CD14-positive monocyte (primary cell): ENCODE data around the gene DOCK10. TPM values are rescaled to one million over a fixed set of nuclear protein-coding genes. Genes with fewer than 3 reads are reported as not detected.

Source experiments
- DNase-seq, 3 donors: peaks; one replicate each; pipeline ENCODE4 v3.0.0-alpha.2; 2011 to 2022
- H2AFZ ChIP-seq: 2 replicates; pipeline ENCODE4 v1.6.0; 2012; ENCODE audit warnings: mild to moderate bottlenecking, low read depth, low read length, inconsistent platforms; ENCODE audit not compliant: insufficient read depth, poor library complexity, severe bottlenecking
- H3K27ac ChIP-seq, 2 donors: 1 replicate in 1 of 2; 2 replicates in 1 of 2; pipeline ENCODE4 v1.5.1; 2012 to 2013; ENCODE audit warnings: low read length in 2 of 2, control low read depth in 1 of 2, inconsistent platforms in 1 of 2, low read depth in 1 of 2, mild to moderate bottlenecking in 1 of 2
- H3K27me3 ChIP-seq, 2 donors: one replicate each; pipeline versions ENCODE4 v1.6.0 to v1.6.1; 2011 to 2013; ENCODE audit warnings: low read length in 2 of 2; ENCODE audit not compliant: control insufficient read depth in 2 of 2, insufficient read depth in 2 of 2
- H3K36me3 ChIP-seq, 2 donors: replicated peaks in 1 of 2; 1 replicate in 1 of 2; 2 replicates in 1 of 2; pipeline versions ENCODE4 v1.5.1 to v1.6.1; 2012 to 2013; ENCODE audit warnings: low read length in 2 of 2, control low read depth in 1 of 2, inconsistent platforms in 1 of 2, mild to moderate bottlenecking in 1 of 2; ENCODE audit not compliant: insufficient read depth in 2 of 2, control insufficient read depth in 1 of 2
- H3K4me1 ChIP-seq, 2 donors: 1 replicate in 1 of 2; 2 replicates in 1 of 2; pipeline versions ENCODE4 v1.5.1 to v1.6.1; 2012 to 2013; ENCODE audit warnings: low read length in 2 of 2, control low read depth in 1 of 2, inconsistent platforms in 1 of 2, mild to moderate bottlenecking in 1 of 2, moderate library complexity in 1 of 2; ENCODE audit not compliant: insufficient read depth in 2 of 2, control insufficient read depth in 1 of 2
- H3K4me2 ChIP-seq: replicated peaks from 2 replicates; pipeline ENCODE3; 2012; ENCODE audit warnings: low read length, moderate library complexity, mild to moderate bottlenecking; ENCODE audit not compliant: poor library complexity, severe bottlenecking; ENCODE audit errors: extremely low read depth
- H3K4me3 ChIP-seq, 3 experiments: fragments of 200-600 bp in 1 of 3; sonication (generic) in 1 of 3; replicated peaks in 1 of 3; 1 replicate in 2 of 3; 2 replicates in 1 of 3; pipeline ENCODE4 v1.5.1; 2011 to 2013; ENCODE audit warnings: low read length in 3 of 3, mild to moderate bottlenecking in 3 of 3, control low read depth in 2 of 3, low read depth in 2 of 3, inconsistent platforms in 1 of 3, moderate library complexity in 1 of 3
- H3K79me2 ChIP-seq: 2 replicates; pipeline ENCODE4 v1.6.0; 2012; ENCODE audit warnings: mild to moderate bottlenecking, control low read depth, inconsistent platforms, low read length, moderate library complexity; ENCODE audit not compliant: insufficient read depth
- H3K9ac ChIP-seq: 2 replicates; pipeline ENCODE4 v1.6.0; 2017; ENCODE audit warnings: low read length, mild to moderate bottlenecking; ENCODE audit not compliant: insufficient read depth, poor library complexity, severe bottlenecking
- H3K9me3 ChIP-seq, 2 donors: replicated peaks in 1 of 2; 1 replicate in 1 of 2; 2 replicates in 1 of 2; pipeline versions ENCODE4 v1.5.1 to v1.6.1; 2012 to 2013; ENCODE audit warnings: low read length in 2 of 2, control low read depth in 1 of 2; ENCODE audit not compliant: control insufficient read depth in 1 of 2, insufficient read depth in 1 of 2
- H4K20me1 ChIP-seq: 2 replicates; pipeline ENCODE4 v1.6.0; 2012; ENCODE audit warnings: mild to moderate bottlenecking, low read length, control low read depth, moderate library complexity; ENCODE audit not compliant: insufficient read depth
- H3K27ac Mint-ChIP-seq, 7 donors: one replicate each; pipeline ENCODE4 v1.8.0; 2020; ENCODE audit warnings: mild to moderate bottlenecking in 7 of 7, mixed read lengths in 7 of 7, moderate library complexity in 6 of 7, inconsistent platforms in 2 of 7
- H3K27me3 Mint-ChIP-seq, 3 donors: one replicate each; pipeline ENCODE4 v1.8.0; 2021 to 2022; ENCODE audit warnings: low read depth in 3 of 3, mild to moderate bottlenecking in 3 of 3, mixed read lengths in 3 of 3, moderate library complexity in 3 of 3, inconsistent platforms in 1 of 3
- H3K36me3 Mint-ChIP-seq, 2 donors: one replicate each; pipeline ENCODE4 v1.8.0; 2020; ENCODE audit warnings: mixed read lengths in 2 of 2, inconsistent platforms in 1 of 2, mild to moderate bottlenecking in 1 of 2
- H3K4me1 Mint-ChIP-seq: one replicate; pipeline ENCODE4 v1.8.0; 2020; ENCODE audit warnings: mild to moderate bottlenecking, mixed read lengths
- H3K4me3 Mint-ChIP-seq, 2 donors: one replicate each; pipeline ENCODE4 v1.8.0; 2020; ENCODE audit warnings: mild to moderate bottlenecking in 2 of 2, mixed read lengths in 2 of 2, moderate library complexity in 1 of 2
- H3K9me3 Mint-ChIP-seq, 7 donors: one replicate each; pipeline ENCODE4 v1.8.0; 2020 to 2022; ENCODE audit warnings: mixed read lengths in 7 of 7, mild to moderate bottlenecking in 6 of 7, moderate library complexity in 6 of 7, inconsistent platforms in 2 of 7
- WGBS: methylation state at CpG from one replicate; pipeline ENCODE4 v1.1.5; 2013; ENCODE audit warnings: missing lambda C conversion rate; ENCODE audit not compliant: insufficient coverage; 5-methylcytosine and 5-hydroxymethylcytosine counted together
- intact Hi-C, 2 donors: fragments of 100-400 bp; cut with micrococcal nuclease; formaldehyde crosslinking; loops; one replicate each; pipeline versions ENCODE4 v1.15.0 to v1.15.1; 2023
- polyA plus RNA-seq, 3 donors: library from polyadenylated mRNA; depleted of rRNA in 1 of 3; unstranded in 2 of 3; stranded (reverse) in 1 of 3; fragments of 300-500 nt in 2 of 3; fragments of >200 nt in 1 of 3; fragmentation: Illumina TruSeq in 2 of 3; gene quantifications; 1 replicate in 2 of 3; 2 replicates in 1 of 3; pipeline ENCODE4 v1.2.3, GENCODE V29; 2012 to 2021
- TF ChIP-seq, protein P1 (sequence below): fragments of 200-600 bp; IDR thresholded peaks from one replicate; pipeline ENCODE4 v1.8.0; 2022; ENCODE audit warnings: antibody characterized with exemption, mild to moderate bottlenecking

DOCK10 gene
- polyA plus RNA-seq, 3 donors, result 9.5 to 30.9 (median 16.5) TPM

DNA sequence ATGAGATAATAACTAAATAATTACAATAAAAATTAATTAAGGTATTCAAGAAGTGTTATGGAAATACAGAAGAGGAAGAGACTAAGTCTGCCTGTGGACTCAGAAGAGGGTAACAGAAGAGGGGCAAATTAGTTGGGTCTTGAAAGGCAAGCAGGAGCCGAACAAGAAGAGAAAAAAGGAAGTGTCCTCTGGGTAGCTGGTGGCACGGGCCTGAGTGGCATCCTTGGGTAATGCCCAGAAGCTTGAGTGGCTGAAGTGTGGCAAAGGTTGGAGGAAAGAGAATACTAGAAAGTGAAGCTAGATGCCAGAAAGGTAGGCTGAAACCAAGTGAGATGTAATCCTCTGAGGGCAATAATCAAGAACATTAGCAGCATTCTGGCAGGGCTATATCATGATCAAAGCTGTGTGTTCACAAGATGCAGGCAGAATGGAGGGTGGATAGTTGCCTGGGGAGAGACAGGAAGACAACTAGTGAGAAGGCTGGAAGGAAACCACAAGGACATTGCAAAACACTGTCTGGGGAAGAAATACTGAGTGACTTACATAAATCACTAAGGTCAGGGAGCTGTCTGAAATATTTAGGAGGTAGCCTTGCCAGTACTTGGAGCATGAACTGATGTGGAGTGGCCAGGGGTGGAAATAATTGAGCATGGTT lies 16.2 kb downstream of the DOCK10 start:
- Histone ChIP-seq H3K36me3 (no peaks in the 10 kb centered on the region), H3K27ac (peak overlapping the region; percentile 24 to 87), H4K20me1 (peaks cover 76% of the 10 kb centered on the region), H3K4me2 (peak overlapping the region; percentile 56), H3K79me2 (peaks cover 79% of the 10 kb centered on the region), H3K4me3 (peak overlapping the region in 2 of 3 experiments; percentile 12 to 52), H3K4me1 (peaks cover 51 to 63% of the 10 kb centered on the region in 2 donors), H3K9ac (no peak overlapping the region), H3K27me3 (no peaks in the 10 kb centered on the region), H3K9me3 (no peaks in the 10 kb centered on the region), H2AFZ (peak overlapping the region; percentile 12)
- Mint-ChIP-seq H3K9me3 (peaks cover 0 to 2% (median 0%) of the 10 kb centered on the region in 7 donors), H3K4me1 (peaks cover 62% of the 10 kb centered on the region), H3K36me3 (peaks cover 2% of the 10 kb centered on the region in 2 donors), H3K27me3 (no peaks in the 10 kb centered on the region), H3K4me3 (peak overlapping the region; percentile 39 to 76), H3K27ac (peak overlapping the region; percentile 73 to 95 (median 91))
- WGBS, result 0% methylated on average over 2 of the region's 2 CpGs
- intact Hi-C loops, result no loop called here
- TF ChIP-seq, protein P1, sequence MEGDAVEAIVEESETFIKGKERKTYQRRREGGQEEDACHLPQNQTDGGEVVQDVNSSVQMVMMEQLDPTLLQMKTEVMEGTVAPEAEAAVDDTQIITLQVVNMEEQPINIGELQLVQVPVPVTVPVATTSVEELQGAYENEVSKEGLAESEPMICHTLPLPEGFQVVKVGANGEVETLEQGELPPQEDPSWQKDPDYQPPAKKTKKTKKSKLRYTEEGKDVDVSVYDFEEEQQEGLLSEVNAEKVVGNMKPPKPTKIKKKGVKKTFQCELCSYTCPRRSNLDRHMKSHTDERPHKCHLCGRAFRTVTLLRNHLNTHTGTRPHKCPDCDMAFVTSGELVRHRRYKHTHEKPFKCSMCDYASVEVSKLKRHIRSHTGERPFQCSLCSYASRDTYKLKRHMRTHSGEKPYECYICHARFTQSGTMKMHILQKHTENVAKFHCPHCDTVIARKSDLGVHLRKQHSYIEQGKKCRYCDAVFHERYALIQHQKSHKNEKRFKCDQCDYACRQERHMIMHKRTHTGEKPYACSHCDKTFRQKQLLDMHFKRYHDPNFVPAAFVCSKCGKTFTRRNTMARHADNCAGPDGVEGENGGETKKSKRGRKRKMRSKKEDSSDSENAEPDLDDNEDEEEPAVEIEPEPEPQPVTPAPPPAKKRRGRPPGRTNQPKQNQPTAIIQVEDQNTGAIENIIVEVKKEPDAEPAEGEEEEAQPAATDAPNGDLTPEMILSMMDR, result no peak
- DNase-seq, result peak; percentile 72 to 92 (median 79)

DNA sequence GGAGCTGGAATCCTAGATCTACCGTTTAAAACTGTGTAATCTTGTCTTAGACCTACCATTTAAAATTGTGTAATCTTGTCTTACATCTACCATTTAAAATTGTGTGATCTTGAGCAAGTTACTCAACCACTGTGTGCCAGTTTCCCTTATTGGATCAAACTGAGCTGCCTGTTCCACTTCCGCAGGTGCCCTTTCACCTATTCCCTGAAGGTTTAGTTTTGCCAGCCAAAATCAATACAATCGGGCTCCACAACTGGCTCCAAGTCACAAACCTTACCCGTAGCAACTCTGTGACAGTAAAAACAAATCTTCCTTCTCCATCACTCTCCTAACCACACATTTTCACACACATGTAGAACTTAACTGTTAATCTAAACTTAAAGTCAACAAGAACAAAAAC lies 20.1 kb downstream of the DOCK10 start:
- H3K9me3 ChIP-seq, result no peaks in the 10 kb centered on the region
- TF ChIP-seq, protein P1, result no peak
- H3K9ac ChIP-seq, result no peak overlapping the region
- no peak overlapping the region for H2AFZ ChIP-seq
- H3K27ac ChIP-seq, result no peak overlapping the region
- peaks cover 81% of the 10 kb centered on the region for H3K79me2 ChIP-seq
- no peak overlapping the region for H3K4me2 ChIP-seq
- intact Hi-C loops, result no loop called here
- Mint-ChIP-seq H3K4me3 (no peak overlapping the region), H3K9me3 (no peaks in the 10 kb centered on the region), H3K36me3 (peaks cover 3 to 5% of the 10 kb centered on the region in 2 donors), H3K4me1 (peaks cover 58% of the 10 kb centered on the region), H3K27me3 (no peaks in the 10 kb centered on the region), H3K27ac (peak overlapping the region in 2 of 7 donors; percentile 8 to 12)
- no peaks in the 10 kb centered on the region for H3K27me3 ChIP-seq
- no peaks in the 10 kb centered on the region for H3K36me3 ChIP-seq
- H4K20me1 ChIP-seq, result peaks cover 82% of the 10 kb centered on the region
- WGBS, result 65% methylated on average over 3 of the region's 4 CpGs
- H3K4me1 ChIP-seq, result peaks cover 38 to 55% of the 10 kb centered on the region in 2 donors
- DNase-seq, result peak in 1 of 3 donors; percentile 15
- H3K4me3 ChIP-seq, result no peak overlapping the region
